Parathyroid adenoma (tissue), 2 donors: Measurements from ENCODE around the gene WFDC12.

ENCODE experiments used
- H2AFZ ChIP-seq: fragments of 300-600 bp; sonication (generic); one replicate; pipeline ENCODE4 v1.7.0; 2017; ENCODE audit warnings: antibody characterized with exemption, mild to moderate bottlenecking
- H3K27ac ChIP-seq: fragments of 300-600 bp; sonication (generic); one replicate; pipeline ENCODE4 v1.7.0; 2017
- H3K27me3 ChIP-seq: fragments of 300-600 bp; sonication (generic); one replicate; pipeline ENCODE4 v1.7.0; 2017; ENCODE audit warnings: low read length; ENCODE audit not compliant: control insufficient read depth, insufficient read depth
- H3K36me3 ChIP-seq: fragments of 300-600 bp; sonication (generic); one replicate; pipeline ENCODE4 v1.7.0; 2017; ENCODE audit warnings: low read length; ENCODE audit not compliant: control insufficient read depth, insufficient read depth
- H3K4me1 ChIP-seq: fragments of 300-600 bp; sonication (generic); one replicate; pipeline ENCODE4 v1.7.0; 2017; ENCODE audit warnings: control low read depth
- H3K4me2 ChIP-seq: fragments of 300-600 bp; sonication (generic); one replicate; pipeline ENCODE4 v1.7.0; 2017; ENCODE audit warnings: low read length
- H3K4me3 ChIP-seq: fragments of 300-600 bp; sonication (generic); one replicate; pipeline ENCODE4 v1.7.0; 2017; ENCODE audit warnings: low read depth, low read length
- H3K79me2 ChIP-seq: fragments of 300-600 bp; sonication (generic); one replicate; pipeline ENCODE4 v1.7.0; 2017; ENCODE audit warnings: control low read depth
- H3K9ac ChIP-seq: fragments of 300-600 bp; sonication (generic); one replicate; pipeline ENCODE4 v1.7.0; 2017; ENCODE audit warnings: mild to moderate bottlenecking
- H3K9me3 ChIP-seq: fragments of 300-600 bp; sonication (generic); one replicate; pipeline ENCODE4 v1.7.0; 2017; ENCODE audit warnings: low read length; ENCODE audit not compliant: control insufficient read depth
- CTCF ChIP-seq: fragments of 300-600 bp; sonication (generic); IDR thresholded peaks from one replicate; pipeline ENCODE4 v1.7.0; 2017; ENCODE audit warnings: antibody characterized with exemption, mild to moderate bottlenecking
- donor health status: primary hyperparathyroidism.

The WFDC12 gene

GRCh38 chr20:45124365-45124764, at the start of gene WFDC12:
TSS of gene WFDC12 (minus strand) at chr20:45124465. CDS start at chr20:45124447, 18 bp downstream.
- no peak within 1 kb of the TSS for H3K27ac ChIP-seq
- no peaks in the 10 kb centered on the region for H3K9me3 ChIP-seq
- H3K79me2 ChIP-seq: no peaks in the 10 kb centered on the region
- H3K4me1 ChIP-seq: no peaks in the 10 kb centered on the region
- no peak within 1 kb of the TSS for H3K4me3 ChIP-seq
- H3K9ac ChIP-seq: no peak within 1 kb of the TSS
- no peaks in the 10 kb centered on the region for H3K36me3 ChIP-seq
- TF ChIP-seq CTCF: no peak
- H3K27me3 ChIP-seq: no peaks in the 10 kb centered on the region
- no peak within 1 kb of the TSS for H3K4me2 ChIP-seq
- H2AFZ ChIP-seq: no peak within 1 kb of the TSS

GRCh38 chr20:45173522-45173921, 49.3 kb upstream of the WFDC12 start:
- no peaks in the 10 kb centered on the region for H3K27me3 ChIP-seq
- no peak overlapping the region for H3K9ac ChIP-seq
- H2AFZ ChIP-seq: no peak overlapping the region
- no peaks in the 10 kb centered on the region for H3K4me1 ChIP-seq
- no peak for TF ChIP-seq CTCF
- no peak overlapping the region for H3K27ac ChIP-seq
- H3K36me3 ChIP-seq: no peaks in the 10 kb centered on the region
- H3K4me3 ChIP-seq: no peak overlapping the region
- no peaks in the 10 kb centered on the region for H3K79me2 ChIP-seq
- H3K4me2 ChIP-seq: no peak overlapping the region
- no peaks in the 10 kb centered on the region for H3K9me3 ChIP-seq

- Histone ChIP-seq H3K4me1 (no peaks in the 10 kb centered on the region), H3K27me3 (no peaks in the 10 kb centered on the region), H3K27ac (no peak overlapping the region), H2AFZ (no peak overlapping the region), H3K9me3 (peaks cover 1% of the 10 kb centered on the region), H3K79me2 (no peaks in the 10 kb centered on the region), H3K4me3 (no peak overlapping the region), H3K4me2 (no peak overlapping the region), H3K36me3 (no peaks in the 10 kb centered on the region), H3K9ac (no peak overlapping the region)
- no peak for TF ChIP-seq CTCF
Observed at GRCh38 chr20:45164906-45165305, 40.6 kb upstream of the WFDC12 start.

GRCh38 chr20:45163083-45163803, 39.0 kb upstream of the WFDC12 start:
- H3K27me3 ChIP-seq: no peaks in the 10 kb centered on the region
- no peak overlapping the region for H3K27ac ChIP-seq

More at GRCh38 chr20:45163083-45163803, 39.0 kb upstream of the WFDC12 start:
- no peaks in the 10 kb centered on the region for H3K36me3 ChIP-seq
- H3K4me2 ChIP-seq: no peak overlapping the region
- peaks cover 2% of the 10 kb centered on the region for H3K9me3 ChIP-seq
- H3K9ac ChIP-seq: no peak overlapping the region
- H3K4me1 ChIP-seq: no peaks in the 10 kb centered on the region
- no peak overlapping the region for H3K4me3 ChIP-seq
- no peak for TF ChIP-seq CTCF
- H2AFZ ChIP-seq: no peak overlapping the region
- H3K79me2 ChIP-seq: no peaks in the 10 kb centered on the region
